Amniotic epithelial cell (primary cell): ENCODE measurements around the gene PTPRT.

Experiments
- DNase-seq: peaks from one replicate; pipeline ENCODE4 v3.0.0-alpha.2; 2010; ENCODE audit warnings: low read depth

The PTPRT gene

DNA sequence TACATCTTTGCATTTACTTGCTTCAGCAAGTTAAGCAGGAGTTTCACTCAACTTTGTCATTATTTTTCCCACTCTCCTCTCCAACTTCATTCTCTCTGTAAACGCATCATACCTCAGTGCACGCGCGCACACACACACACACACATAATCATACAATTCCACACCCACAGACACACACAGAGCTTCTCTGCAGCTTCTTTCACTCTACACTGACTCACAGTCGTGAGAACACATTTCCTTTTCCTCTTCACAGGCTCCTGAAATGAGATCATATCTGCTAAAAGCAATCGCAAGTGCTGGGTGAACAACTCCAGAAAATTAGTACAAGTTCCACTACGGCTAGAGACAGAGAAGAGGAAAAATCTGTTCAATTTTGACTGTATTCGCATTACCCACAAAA lies 215.4 kb downstream of the PTPRT start:
- DNase-seq, result no peak

DNA sequence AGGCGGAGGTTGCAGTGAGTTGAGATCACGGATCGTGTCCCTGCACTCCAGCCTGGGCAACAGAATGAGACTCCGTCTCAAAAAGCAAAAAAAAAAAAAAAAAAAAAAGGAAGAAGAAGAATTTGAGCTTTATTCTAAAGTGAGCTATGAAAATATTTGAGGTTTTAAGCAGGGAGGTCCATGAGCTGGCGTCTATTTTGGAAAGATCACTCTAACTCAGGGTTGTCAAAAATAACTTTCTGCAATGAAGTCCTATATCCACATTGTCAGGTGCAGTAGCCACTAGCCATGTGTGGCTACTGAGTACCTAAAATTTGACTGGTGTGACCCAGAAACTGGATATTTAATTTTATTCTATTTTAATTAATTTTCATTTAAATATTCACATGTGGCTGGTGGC lies 217.1 kb downstream of the PTPRT start:
- no peak for DNase-seq

DNA sequence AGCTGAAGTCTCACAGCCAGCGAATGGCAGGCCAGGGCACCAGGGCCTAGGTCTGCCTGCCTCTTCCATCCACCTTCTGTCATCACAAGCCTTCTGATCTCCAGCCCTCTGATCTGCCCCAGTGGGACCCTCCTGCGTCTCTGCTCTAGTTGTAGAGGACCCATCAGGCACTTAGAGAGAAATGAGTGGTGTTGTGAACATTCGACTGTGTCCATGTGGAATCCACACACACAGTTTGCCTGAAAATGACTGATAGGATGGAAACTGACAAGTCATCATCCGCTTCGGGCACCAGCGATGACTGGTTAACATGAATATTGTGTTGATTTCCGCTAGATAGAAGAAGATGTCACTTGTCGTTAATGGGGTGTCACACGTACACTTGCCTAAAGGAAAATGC lies 221.0 kb downstream of the PTPRT start:
- DNase-seq, result no peak

- DNase-seq, result no peak
These were observed 225.9 kb downstream of the PTPRT start for GRCh38 chr20:42963796-42964195.

GRCh38 chr20:42961771-42962170 lies 227.9 kb downstream of the PTPRT start:
- DNase-seq, result no peak

DNA sequence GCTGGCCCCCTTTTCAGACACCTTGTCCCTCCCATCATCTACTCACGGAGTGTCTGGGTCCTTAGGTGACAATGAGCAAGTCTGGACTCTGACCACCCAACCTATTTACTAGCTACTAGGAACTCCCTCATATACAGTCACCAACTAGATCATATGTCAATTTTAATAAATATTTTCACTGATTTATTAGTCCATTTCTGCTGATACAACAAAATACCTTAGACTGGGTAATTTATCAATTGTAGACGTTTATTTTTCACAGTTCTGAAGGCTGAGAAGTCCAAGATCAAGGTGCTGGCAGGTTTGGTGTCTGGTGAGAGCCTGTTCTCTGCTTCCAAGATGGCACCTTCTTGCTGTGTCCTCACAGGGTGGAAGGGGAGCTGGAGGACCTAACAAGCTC lies 229.7 kb downstream of the PTPRT start:
- no peak for DNase-seq

- no peak for DNase-seq
These were observed 231.2 kb downstream of the PTPRT start for GRCh38 chr20:42958367-42959069.

- no peak for DNase-seq
These were observed 232.0 kb downstream of the PTPRT start for GRCh38 chr20:42957704-42958095.

DNA sequence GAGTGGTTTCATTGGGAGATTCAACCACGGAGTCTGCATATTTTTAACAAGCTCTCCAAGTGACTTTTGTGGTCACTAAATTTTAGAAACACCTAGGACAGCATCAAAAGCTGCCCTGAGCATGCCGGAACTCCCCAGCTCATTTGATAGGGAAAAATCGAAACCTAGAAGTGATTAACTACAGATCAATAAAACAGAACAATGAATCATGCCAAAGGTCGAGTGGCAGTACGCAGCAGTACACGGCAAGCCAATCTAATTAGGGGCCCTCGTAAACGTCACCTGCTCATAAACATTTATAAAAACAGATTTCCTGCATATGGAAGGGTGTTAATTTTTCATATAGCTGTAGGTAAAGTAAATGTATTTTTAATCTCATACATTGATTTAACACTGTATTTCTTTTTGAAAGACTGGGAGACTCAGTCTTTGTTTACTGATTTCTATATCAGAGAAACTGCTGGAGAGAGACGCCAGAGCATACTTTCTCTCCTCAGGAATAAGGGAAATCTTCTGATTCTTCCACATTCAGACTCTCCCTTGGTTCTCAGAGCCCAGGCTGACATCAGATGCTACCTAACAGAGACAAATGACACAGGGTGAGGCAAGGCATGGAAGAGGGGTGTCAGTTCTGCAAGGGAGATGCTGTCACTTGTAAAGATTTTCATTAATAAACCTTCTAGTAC lies 232.5 kb downstream of the PTPRT start:
- no peak for DNase-seq

DNA sequence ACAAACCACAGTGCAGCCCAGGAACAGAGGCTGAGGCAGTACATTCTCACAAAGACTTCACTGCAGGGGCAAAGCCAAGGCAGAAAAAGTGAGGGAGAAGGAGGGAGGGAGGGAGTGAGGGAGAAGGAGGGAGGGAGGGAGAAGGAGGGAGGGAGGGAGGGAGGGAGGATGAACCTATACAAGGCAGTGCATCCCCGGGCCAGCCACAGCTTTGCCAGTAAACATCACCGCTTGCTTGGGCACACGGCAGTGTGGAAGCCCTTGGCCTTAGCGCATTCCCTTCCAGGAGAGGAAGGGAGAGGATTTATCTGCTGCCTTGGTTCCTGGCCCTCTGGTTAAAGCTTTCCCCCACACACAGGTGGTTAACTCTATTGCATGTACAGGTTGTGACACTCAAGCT lies 234.0 kb downstream of the PTPRT start:
- DNase-seq, result no peak

DNA sequence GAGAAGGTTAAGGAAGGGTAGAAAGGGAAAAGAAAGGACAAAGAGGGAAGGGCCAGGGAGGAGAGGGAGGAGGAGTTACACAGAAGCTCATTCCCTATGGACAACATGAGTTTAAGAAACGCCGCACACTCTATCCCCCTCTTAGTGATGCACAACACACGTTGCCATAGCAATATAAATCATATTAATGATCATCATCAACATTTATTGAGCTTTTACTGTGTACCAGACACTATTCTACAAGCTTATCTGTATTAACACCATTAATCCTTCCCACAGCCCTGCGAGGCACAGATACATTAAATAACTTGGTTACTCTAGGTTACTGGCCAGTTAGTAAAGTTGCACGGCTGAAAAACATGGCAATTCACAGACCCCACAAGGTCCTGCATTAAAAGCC lies 234.8 kb downstream of the PTPRT start:
- no peak for DNase-seq

DNA sequence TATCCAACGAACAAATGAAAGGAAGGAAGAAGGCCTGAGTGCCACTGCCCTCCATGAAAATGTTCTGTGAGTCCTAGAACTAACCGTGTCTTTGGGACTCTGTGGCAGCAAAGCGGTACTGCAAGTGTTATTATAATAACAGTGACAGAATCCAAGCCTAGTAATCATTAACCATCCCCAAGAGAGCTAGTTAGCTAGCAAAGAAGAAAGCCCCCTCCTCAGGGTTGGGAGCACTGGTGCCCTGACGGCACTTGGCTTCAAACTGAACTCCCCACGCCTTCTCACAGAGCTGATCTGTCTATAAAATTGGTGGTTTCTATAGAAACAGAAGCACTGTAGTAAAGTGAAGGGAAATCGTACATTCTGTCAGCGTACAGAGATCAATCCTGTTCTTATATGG lies 239.8 kb downstream of the PTPRT start:
- DNase-seq, result no peak

- DNase-seq, result no peak
These were observed 244.3 kb downstream of the PTPRT start for GRCh38 chr20:42945234-42945994.

- no peak for DNase-seq
These were observed 248.1 kb downstream of the PTPRT start for GRCh38 chr20:42941629-42942028.

DNA sequence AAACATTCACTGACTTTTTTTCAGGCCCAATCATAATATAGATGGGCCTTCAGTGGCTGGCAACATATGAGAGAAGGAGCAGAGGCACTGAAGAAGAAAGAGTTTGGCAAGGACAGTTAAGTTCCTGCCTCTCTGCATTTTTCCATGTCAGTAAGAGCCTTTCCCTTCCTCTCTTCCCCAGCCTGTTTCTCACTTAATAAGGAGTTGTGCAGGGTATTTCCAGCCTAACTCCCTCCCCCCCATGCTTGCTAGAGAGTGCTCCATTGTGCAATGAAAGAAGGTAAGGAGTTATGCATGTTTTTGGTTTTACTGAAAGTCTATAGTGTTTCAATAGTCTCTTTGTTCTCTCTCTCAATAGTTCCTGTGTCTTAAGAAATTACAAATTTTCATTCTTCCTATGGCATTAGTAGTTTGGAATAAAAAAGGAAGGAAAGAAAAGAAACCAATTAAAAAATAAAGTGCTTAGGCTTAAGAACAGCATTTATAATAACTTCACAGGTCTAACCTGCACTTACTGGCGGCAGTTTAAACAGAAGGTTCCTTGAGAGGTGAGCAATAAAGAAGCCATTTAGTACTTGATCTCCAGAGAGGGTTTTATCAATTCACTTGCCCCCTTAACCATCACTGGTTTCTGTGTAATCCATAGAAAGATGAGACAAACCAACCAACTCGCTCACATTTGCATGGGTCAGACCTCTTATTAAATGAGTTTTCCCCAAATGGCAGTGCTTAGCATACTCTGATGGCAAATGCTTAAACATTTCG lies 251.1 kb downstream of the PTPRT start:
- DNase-seq, result no peak

- DNase-seq, result no peak
These were observed 253.2 kb downstream of the PTPRT start for GRCh38 chr20:42936482-42936881.

DNA sequence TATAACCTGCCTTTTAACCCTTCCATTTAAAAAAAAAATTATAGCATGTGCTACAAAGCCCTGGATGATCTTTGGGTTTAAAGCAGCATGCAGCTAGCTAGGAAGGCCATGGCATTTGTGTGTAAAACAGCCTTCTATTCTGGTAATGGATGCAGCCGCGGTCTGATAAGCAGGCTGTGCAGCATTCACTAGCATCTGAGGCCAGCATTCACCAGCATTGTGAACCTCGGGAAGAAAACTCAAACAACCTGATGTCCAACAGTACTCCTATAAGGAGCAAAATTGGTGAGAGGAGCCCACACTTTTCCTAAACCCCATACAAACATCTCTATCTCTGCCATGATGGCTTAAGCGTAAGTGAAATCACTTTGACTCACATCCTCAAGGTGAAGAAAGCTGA lies 265.5 kb downstream of the PTPRT start:
- DNase-seq, result no peak

GRCh38 chr20:42923348-42923918 lies 266.3 kb downstream of the PTPRT start:
- no peak for DNase-seq

- DNase-seq, result no peak
These were observed 268.9 kb downstream of the PTPRT start for GRCh38 chr20:42920776-42921175.

DNA sequence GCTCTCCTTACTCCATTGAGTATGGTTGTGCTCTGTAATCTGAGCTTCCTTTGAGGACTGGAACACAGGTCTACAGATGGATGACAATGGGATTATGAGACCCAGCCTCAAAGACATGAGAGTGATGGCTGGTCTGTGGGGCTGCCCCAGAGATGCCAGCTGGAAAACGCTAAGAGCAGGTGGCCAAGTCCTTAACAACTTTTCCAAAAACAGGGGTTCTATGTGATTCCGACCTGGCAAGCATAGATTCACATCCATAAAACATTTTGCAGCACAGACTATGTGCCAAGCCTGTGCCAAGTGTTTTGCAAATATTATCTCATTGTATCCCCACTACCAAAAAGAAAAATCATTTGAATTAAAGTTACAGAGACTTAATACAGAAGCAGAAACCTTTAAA lies 270.4 kb downstream of the PTPRT start:
- no peak for DNase-seq

DNA sequence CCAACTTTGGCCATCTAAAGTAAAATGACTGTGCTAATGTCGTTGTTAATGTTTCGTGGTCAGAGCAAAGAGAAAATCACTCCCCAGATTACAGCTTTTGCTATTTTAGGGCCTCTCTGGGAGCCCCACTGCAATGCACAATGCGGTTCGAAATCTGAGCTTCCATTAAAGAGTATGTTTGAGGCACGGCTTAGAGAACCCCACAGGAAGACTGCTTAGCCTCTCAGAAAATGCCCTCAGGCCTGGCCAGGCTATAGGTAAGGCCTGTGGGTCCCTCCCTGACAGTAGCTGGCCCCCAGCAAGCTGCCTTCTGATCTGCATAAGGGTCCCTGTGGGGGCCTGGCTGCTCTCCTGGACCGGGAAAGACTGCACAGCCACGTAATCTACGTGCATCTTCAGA lies 274.6 kb downstream of the PTPRT start:
- DNase-seq, result no peak

DNA sequence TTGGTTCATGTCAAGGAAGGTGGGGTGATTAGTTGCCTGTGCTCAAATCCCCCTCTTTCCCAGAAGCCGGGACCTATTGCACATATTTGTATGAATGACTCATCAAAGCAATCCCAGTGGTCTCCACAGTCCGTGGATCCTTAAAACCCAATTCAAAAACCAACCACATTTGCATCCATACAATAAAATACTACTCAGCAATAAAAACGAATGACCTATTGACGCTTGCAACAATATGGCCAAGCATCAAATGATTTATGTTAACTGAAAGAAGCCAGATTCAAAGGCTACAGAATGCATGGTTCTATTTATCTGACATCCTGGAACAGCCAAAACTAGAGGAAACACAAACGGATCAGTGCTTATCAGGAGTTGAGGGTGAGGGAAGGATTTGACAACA lies 275.4 kb downstream of the PTPRT start:
- DNase-seq, result no peak
